Prostate gland (tissue), 2 donors: ENCODE measurements around the gene SCD. TPM values are rescaled to one million over a fixed set of nuclear protein-coding genes. Genes with fewer than 3 reads are reported as not detected.

Source experiments
- DNase-seq: peaks from one replicate; pipeline ENCODE4 v3.0.0-alpha.2; 2019; ENCODE audit warnings: low spot score
- H3K27ac ChIP-seq, 2 donors: fragments of 200-600 bp; sonication (generic); 2 replicates each; pipeline ENCODE4 v1.5.1; 2017 to 2019
- H3K27me3 ChIP-seq: fragments of 200-600 bp; sonication (generic); replicated peaks from 2 replicates; pipeline ENCODE4 v1.5.1; 2019; ENCODE audit not compliant: insufficient read depth
- H3K36me3 ChIP-seq, 2 donors: fragments of 200-600 bp; sonication (generic); 1 replicate in 1 of 2; 2 replicates in 1 of 2; pipeline versions ENCODE4 v1.5.1 to v1.8.1; 2017 to 2019
- H3K4me1 ChIP-seq: fragments of 200-600 bp; sonication (generic); replicated peaks from 2 replicates; pipeline ENCODE4 v1.5.1; 2019
- H3K4me3 ChIP-seq, 2 donors: fragments of 200-600 bp; sonication (generic); 2 replicates each; pipeline ENCODE4 v1.5.1; 2017 to 2019
- H3K9me3 ChIP-seq: fragments of 200-600 bp; sonication (generic); 2 replicates; pipeline ENCODE4 v1.5.1; 2017
- CTCF ChIP-seq, 4 experiments: fragments of 200-600 bp in 2 of 4; fragments of 450-650 bp in 2 of 4; sonication (generic) in 2 of 4; IDR thresholded peaks; 1 replicate in 3 of 4; 2 replicates in 1 of 4; pipeline ENCODE4 v1.5.1; 2016 to 2019; ENCODE audit warnings: antibody characterized with exemption in 4 of 4, mild to moderate bottlenecking in 2 of 4, moderate library complexity in 2 of 4
- POLR2A ChIP-seq: fragments of 450-650 bp; IDR thresholded peaks from one replicate; pipeline ENCODE4 v1.6.1; 2016; ENCODE audit warnings: antibody characterized with exemption, mild to moderate bottlenecking
- POLR2AphosphoS5 ChIP-seq: sonication (generic); formaldehyde crosslinking; IDR thresholded peaks from one replicate; pipeline ENCODE4 v1.6.1; 2017; ENCODE audit warnings: antibody characterized with exemption
- WGBS: methylation state at CpG from one replicate; pipeline ENCODE4 v1.1.5; 2018; 5-methylcytosine and 5-hydroxymethylcytosine counted together
- intact Hi-C: fragments of 100-400 bp; cut with DNase I; formaldehyde crosslinking; loops from one replicate; pipeline ENCODE4 v1.14.2; 2022
- total RNA-seq, 2 donors: library from RNA; depleted of rRNA; stranded (reverse); fragments of >200 nt; gene quantifications; one replicate each; pipeline ENCODE4 v1.1.0, GENCODE V29; 2016

Gene SCD
- total RNA-seq, 2 donors from 2014 or later = 95.5 to 179 TPM

- no peak overlapping the region for H3K4me3 ChIP-seq
- intact Hi-C loops = loop anchor here (1.0 to 2.0 kb wide), 2 partner anchors 32 to 95 kb away; no protein-coding TSS in a partner anchor
- no peaks in the 10 kb centered on the region for H3K9me3 ChIP-seq
- H3K27me3 ChIP-seq = peaks cover 2% of the 10 kb centered on the region
- peak; percentile 71 for DNase-seq
- TF ChIP-seq POLR2AphosphoS5 (peak; percentile 67), CTCF (IDR thresholded peaks at IDR 0.05) (peak; percentile 84 to 93 (median 92)), POLR2A (no peak)
- H3K4me1 ChIP-seq = peaks cover 6% of the 10 kb centered on the region
- no peaks in the 10 kb centered on the region for H3K36me3 ChIP-seq
- 51% methylated on average over 4 of the region's 4 CpGs for WGBS
- H3K27ac ChIP-seq = no peak overlapping the region
Observed at GRCh38 chr10:100338434-100339036, 8.5 kb upstream of the SCD start.

GRCh38 chr10:100339236-100339635 is 7.8 kb upstream of the SCD start:
- no peaks in the 10 kb centered on the region for H3K36me3 ChIP-seq
- TF ChIP-seq CTCF (IDR thresholded peaks at IDR 0.05) = no peak
- TF ChIP-seq POLR2A = no peak
- TF ChIP-seq POLR2AphosphoS5 = no peak
- intact Hi-C loops = loop anchor here (2.0 kb wide), 1 partner anchor 32 kb away; no protein-coding TSS in a partner anchor
- no peak for DNase-seq
- H3K27ac ChIP-seq = no peak overlapping the region
- H3K4me3 ChIP-seq = no peak overlapping the region
- WGBS = 64% methylated on average over 5 of the region's 5 CpGs
- no peaks in the 10 kb centered on the region for H3K9me3 ChIP-seq
- H3K4me1 ChIP-seq = peaks cover 6% of the 10 kb centered on the region
- peaks cover 2% of the 10 kb centered on the region for H3K27me3 ChIP-seq

GRCh38 chr10:100340948-100341847 is 5.8 kb upstream of the SCD start:
- no peak for TF ChIP-seq POLR2A
- no peak for TF ChIP-seq CTCF (IDR thresholded peaks at IDR 0.05)
- TF ChIP-seq POLR2AphosphoS5 = no peak
- H3K27me3 ChIP-seq = peaks cover 2% of the 10 kb centered on the region
- no peak overlapping the region for H3K4me3 ChIP-seq
- no peaks in the 10 kb centered on the region for H3K9me3 ChIP-seq
- H3K36me3 ChIP-seq = no peaks in the 10 kb centered on the region
- peaks cover 6% of the 10 kb centered on the region for H3K4me1 ChIP-seq
- H3K27ac ChIP-seq = peak overlapping the region; percentile 40 to 63
- no peak for DNase-seq
- intact Hi-C loops = loop anchor here (5.0 kb wide), 1 partner anchor 176 kb away; the partner anchor contains the start of gene SEC31B
- WGBS = 79% methylated on average over 12 of the region's 12 CpGs

GRCh38 chr10:100341953-100342626 is 4.9 kb upstream of the SCD start:
- no peaks in the 10 kb centered on the region for H3K36me3 ChIP-seq
- peaks cover 6% of the 10 kb centered on the region for H3K4me1 ChIP-seq
- H3K27ac ChIP-seq = peak overlapping the region; percentile 40 to 63
- no peak overlapping the region for H3K4me3 ChIP-seq
- DNase-seq = peak; percentile 68
- intact Hi-C loops = loop anchor here (5.0 kb wide), 1 partner anchor 175 kb away; the partner anchor contains the start of gene SEC31B
- WGBS = 34% methylated on average over 9 of the region's 9 CpGs
- H3K27me3 ChIP-seq = no peaks in the 10 kb centered on the region
- no peaks in the 10 kb centered on the region for H3K9me3 ChIP-seq
- no peak for TF ChIP-seq POLR2A
- no peak for TF ChIP-seq POLR2AphosphoS5
- peak in 3 of 4 experiments; percentile 55 to 83 (median 82) for TF ChIP-seq CTCF (IDR thresholded peaks at IDR 0.05)
